SHP77 treated with DMSO at 0.1 percent for 48 hours (cell line): ENCODE measurements around the gene YY1.
"Not testable (repeated sequence)": the region's sequence is repeated elsewhere in the genome, so short reads cannot be mapped to it uniquely, and the experiment has no call there.

Experiments
- DNase-seq: peaks from one replicate; lab custom pipeline; 2025; lab: John Stamatoyannopoulos, UW

YY1 gene

GRCh38 chr14:100213956-100214769 lies 24.8 kb upstream of the YY1 start:
- peak; percentile 66 for DNase-seq

GRCh38 chr14:100214770-100215083 lies 24.2 kb upstream of the YY1 start:
- no peak for DNase-seq

DNA sequence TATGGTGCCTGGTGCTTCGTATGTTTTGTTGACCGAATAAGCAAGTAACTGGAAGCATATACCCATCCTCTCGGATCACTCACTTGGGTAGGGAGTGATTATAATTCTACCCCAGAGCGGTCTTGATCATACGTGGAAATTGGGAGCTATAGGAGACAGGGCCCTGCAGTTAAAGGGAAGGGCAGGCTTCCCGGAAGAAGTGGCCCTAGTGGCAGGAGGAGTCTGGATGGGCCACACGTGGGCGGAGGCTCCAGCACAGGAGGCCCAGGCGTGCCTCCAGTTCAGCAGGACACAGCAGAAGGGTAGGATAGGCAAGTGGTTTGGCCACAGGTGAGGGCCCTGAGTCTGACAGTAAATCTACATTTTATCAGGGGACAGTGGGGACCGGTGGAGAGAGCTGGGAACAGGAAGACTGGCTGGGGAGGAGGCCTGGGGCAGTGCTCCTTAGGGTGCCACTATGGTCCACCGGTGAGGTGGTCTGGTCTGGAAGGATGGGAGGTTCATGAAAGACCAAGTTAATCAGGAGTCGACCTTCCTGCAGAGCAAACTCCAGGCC lies 23.5 kb upstream of the YY1 start:
- DNase-seq = no peak

DNA sequence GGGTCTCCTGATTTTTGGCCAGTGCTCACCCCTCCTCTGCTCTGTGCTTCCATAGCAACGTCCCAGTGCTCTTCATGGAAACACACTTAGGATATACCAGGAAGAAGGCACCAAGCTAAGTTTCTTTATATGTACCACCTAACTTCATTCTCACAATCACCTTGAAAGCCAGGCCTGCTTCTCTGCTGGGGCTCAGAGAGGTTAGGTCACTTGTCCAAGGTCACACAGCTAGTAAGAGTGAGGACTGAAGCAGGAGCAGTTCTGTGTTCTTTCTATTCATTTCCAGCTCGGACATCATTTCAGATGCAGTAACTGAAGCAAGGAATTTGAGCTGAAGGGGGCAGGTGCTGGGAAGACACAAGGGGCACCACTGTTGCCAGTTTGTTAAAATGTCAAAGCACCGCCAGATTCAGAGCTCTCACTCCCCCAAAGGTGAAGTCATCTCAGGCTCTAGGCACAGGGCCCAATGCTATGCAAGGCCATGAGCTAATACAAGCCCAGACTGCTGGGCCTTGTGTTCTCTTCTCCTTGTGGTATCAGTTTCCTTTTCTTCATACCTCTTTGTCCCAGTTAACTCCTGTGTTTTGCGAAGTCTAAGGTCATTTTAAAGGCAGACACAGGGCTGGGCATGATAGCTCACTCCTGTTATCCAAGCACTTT lies 19.7 kb upstream of the YY1 start:
- no peak for DNase-seq

DNA sequence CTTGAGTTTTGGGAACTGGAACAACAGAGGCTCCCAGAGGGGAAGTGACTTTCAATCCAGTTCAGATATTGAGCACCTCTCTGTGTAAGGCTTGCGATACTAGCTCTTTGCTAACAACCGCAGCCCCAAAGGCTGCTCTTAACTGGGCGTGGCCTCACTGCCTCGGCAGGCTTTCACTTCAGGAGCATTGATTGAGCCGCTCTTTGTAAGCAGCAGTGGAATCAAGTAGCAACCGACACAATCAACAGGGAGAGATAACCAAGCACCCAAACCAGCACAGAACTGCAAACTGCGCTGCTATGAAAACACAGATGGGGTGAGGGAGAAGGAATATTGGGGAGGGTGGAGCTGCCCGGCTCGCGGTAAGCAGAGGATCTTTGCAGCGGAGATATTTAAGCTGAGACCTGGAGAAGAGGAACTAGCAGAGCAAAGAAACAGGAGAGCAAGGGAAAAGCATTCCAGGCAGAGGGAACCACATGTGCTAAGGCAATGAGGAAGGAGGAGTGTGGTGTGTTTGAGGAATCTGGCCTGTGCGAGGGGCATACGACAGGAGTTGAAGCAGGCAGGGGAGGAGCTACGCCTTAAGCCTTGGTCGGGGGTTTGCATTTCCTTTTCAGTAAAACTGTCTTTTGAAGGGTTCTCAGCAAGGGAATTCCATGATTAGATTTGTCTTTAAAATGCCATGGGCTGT lies 17.3 kb upstream of the YY1 start:
- DNase-seq = no peak

- no peak for DNase-seq
Measured at GRCh38 chr14:100222224-100223093, 16.5 kb upstream of the YY1 start.

GRCh38 chr14:100223332-100224201 lies 15.4 kb upstream of the YY1 start:
- DNase-seq = no peak

GRCh38 chr14:100224229-100224866 lies 14.6 kb upstream of the YY1 start:
- DNase-seq = no peak

GRCh38 chr14:100225169-100225568 lies 13.8 kb upstream of the YY1 start:
- no peak for DNase-seq

- no peak for DNase-seq
Measured at GRCh38 chr14:100230361-100230760, 8.6 kb upstream of the YY1 start.

DNA sequence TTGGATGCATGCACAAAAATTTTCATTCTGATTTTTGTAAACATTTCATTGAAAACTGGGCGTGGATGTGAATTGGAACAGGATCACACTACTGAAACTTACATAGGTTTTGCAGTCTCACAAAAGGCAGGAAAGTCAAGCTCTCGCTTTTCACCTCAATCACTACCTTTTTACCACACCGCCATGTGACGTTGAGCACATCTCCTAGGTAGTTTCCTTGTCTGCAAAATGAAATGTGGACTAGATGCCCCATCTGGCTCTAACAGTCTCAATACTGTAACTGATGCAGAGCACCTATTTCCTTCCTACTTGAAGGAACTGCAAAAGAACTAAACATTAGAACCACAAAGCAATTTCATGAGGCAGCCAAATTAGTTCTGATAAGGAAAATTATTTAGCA lies 4.4 kb upstream of the YY1 start:
- no peak for DNase-seq

GRCh38 chr14:100236271-100236818 lies 2.6 kb upstream of the YY1 start:
- not testable (repeated sequence) for DNase-seq

- no peak for DNase-seq
Measured at GRCh38 chr14:100236881-100237280, 2.1 kb upstream of the YY1 start.

- DNase-seq = peak; percentile 34
Measured at GRCh38 chr14:100237735-100238418, 1.1 kb upstream of the YY1 start.

GRCh38 chr14:100239211-100239839 lies 381 bp downstream of the YY1 start:
- no peak for DNase-seq

GRCh38 chr14:100239840-100240667 lies 1.1 kb downstream of the YY1 start:
- DNase-seq = peak; percentile 46

- no peak for DNase-seq
Measured at GRCh38 chr14:100240668-100241032, 1.7 kb downstream of the YY1 start.

DNA sequence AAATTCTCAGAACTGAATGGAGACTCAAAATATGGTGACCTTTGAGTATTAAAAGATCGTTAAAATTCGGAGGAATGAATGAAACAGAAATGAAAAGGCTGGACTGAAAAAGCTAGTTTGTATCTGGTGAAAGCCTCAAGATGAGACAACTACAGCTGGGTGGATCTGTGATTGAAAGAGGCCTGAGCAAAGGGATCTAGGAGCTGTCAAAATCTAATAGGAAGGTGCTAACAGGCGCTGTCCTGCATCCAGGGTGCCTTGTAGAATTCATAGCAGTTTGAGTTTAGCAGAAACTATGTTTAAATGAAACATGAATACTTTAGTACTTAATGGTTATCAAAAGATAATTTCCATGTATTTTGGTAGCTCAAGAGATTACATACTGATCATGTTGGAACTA lies 2.3 kb downstream of the YY1 start:
- DNase-seq = no peak
